H1 (cell line): Measurements from ENCODE around the gene LEMD2. TPM values are rescaled to one million over a fixed set of nuclear protein-coding genes. Genes with fewer than 3 reads are reported as not detected.

Source experiments
- CTCF ChIA-PET: fragments of 300-600 bp; sonication (Branson Sonifier 250); formaldehyde crosslinking; loops from one replicate; lab custom pipeline; 2021; ENCODE audit not compliant: partially characterized antibody; lab: Charles Lee
- POLR2A ChIA-PET: fragments of 300-600 bp; sonication (Branson Sonifier 250); formaldehyde crosslinking; loops from one replicate; lab custom pipeline; 2021; ENCODE audit warnings: inconsistent platforms; ENCODE audit not compliant: partially characterized antibody; lab: Charles Lee
- DNase-seq, 2 experiments: peaks; one replicate each; pipeline versions ENCODE4 v3.0.0 to v3.0.0-alpha.2; 2010 to 2022; ENCODE audit warnings: low spot score in 2 of 2, low read depth in 1 of 2, mixed read lengths in 1 of 2
- FAIRE-seq: peaks from 2 replicates; lab custom pipeline; 2011; peaks lifted over from hg19 to GRCh38; lab: Jason Lieb, UNC
- H2AFZ ChIP-seq: 2 replicates; pipeline ENCODE4 v1.8.1; 2012; ENCODE audit warnings: low read length, inconsistent platforms
- H2AK5ac ChIP-seq: 2 replicates; pipeline ENCODE4 v1.6.1; 2013; ENCODE audit warnings: low read depth, low read length
- H2BK120ac ChIP-seq: replicated peaks from 2 replicates; pipeline ENCODE3; 2013; ENCODE audit warnings: low read depth, low read length, inconsistent platforms
- H2BK12ac ChIP-seq: 2 replicates; pipeline ENCODE4 v1.6.1; 2013; ENCODE audit warnings: low read depth, low read length
- H2BK15ac ChIP-seq: 2 replicates; pipeline ENCODE4 v1.6.1; 2013; ENCODE audit warnings: low read length
- H2BK20ac ChIP-seq: 2 replicates; pipeline ENCODE4 v1.6.1; 2013; ENCODE audit warnings: low read length
- H2BK5ac ChIP-seq: 2 replicates; pipeline ENCODE4 v1.6.1; 2013; ENCODE audit warnings: low read depth, low read length
- H3K14ac ChIP-seq: 2 replicates; pipeline ENCODE4 v1.6.1; 2013; ENCODE audit warnings: inconsistent platforms; ENCODE audit not compliant: insufficient read length
- H3K18ac ChIP-seq: 2 replicates; pipeline ENCODE4 v1.6.1; 2013; ENCODE audit warnings: low read length; ENCODE audit errors: extremely low read depth
- H3K23ac ChIP-seq: 2 replicates; pipeline ENCODE4 v1.6.1; 2013; ENCODE audit warnings: inconsistent platforms; ENCODE audit not compliant: insufficient read length
- H3K23me2 ChIP-seq: 2 replicates; pipeline ENCODE4 v1.6.1; 2013; ENCODE audit warnings: low read depth, low read length
- H3K27ac ChIP-seq: 2 replicates; pipeline ENCODE4 v1.6.1; 2011; ENCODE audit warnings: low read depth, low read length, inconsistent platforms
- H3K27me3 ChIP-seq, 4 experiments: replicated peaks in 1 of 4; 1 replicate in 1 of 4; 2 replicates in 3 of 4; pipeline versions ENCODE4 v1.6.1 to v1.8.1; 2011 to 2013; ENCODE audit warnings: low read length in 3 of 4, mild to moderate bottlenecking in 3 of 4, inconsistent platforms in 2 of 4, mixed read lengths in 2 of 4, moderate library complexity in 1 of 4; ENCODE audit not compliant: control insufficient read depth in 3 of 4, insufficient read depth in 3 of 4; ENCODE audit errors: extremely low read depth in 1 of 4
- H3K36me3 ChIP-seq, 4 experiments: 2 replicates each; pipeline versions ENCODE4 v1.6.1 to v1.8.1; 2011 to 2013; ENCODE audit warnings: mild to moderate bottlenecking in 4 of 4, low read length in 3 of 4, moderate library complexity in 2 of 4, control low read depth in 1 of 4, inconsistent platforms in 1 of 4; ENCODE audit not compliant: insufficient read depth in 4 of 4, control insufficient read depth in 2 of 4
- H3K4ac ChIP-seq: replicated peaks from 2 replicates; pipeline ENCODE3; 2013; ENCODE audit warnings: low read length, low read depth, mixed read lengths, inconsistent platforms; ENCODE audit not compliant: insufficient read length
- H3K4me1 ChIP-seq, 4 experiments: replicated peaks in 1 of 4; 1 replicate in 1 of 4; 2 replicates in 3 of 4; pipeline versions ENCODE4 v1.6.1 to v1.8.1; 2011 to 2013; ENCODE audit warnings: low read length in 3 of 4, inconsistent platforms in 2 of 4, mixed read lengths in 1 of 4; ENCODE audit not compliant: insufficient read depth in 4 of 4, control insufficient read depth in 3 of 4
- H3K4me2 ChIP-seq, 2 experiments: 2 replicates each; pipeline versions ENCODE4 v1.6.1 to v1.8.1; 2011 to 2013; ENCODE audit warnings: low read depth in 2 of 2, low read length in 2 of 2, control low read depth in 1 of 2, inconsistent platforms in 1 of 2, mild to moderate bottlenecking in 1 of 2; ENCODE audit not compliant: insufficient read depth in 1 of 2
- H3K4me3 ChIP-seq, 4 experiments: fragments of 200-600, 300-600 bp in 1 of 4; sonication (generic), shearing (Covaris generic), sonication (Bioruptor Twin) in 1 of 4; 2 replicates each; pipeline versions ENCODE4 v1.5.1 to v1.8.1; 2011 to 2016; ENCODE audit warnings: low read length in 4 of 4, low read depth in 3 of 4, control low read depth in 2 of 4, inconsistent platforms in 2 of 4, mild to moderate bottlenecking in 2 of 4, mixed read lengths in 1 of 4, moderate library complexity in 1 of 4; ENCODE audit not compliant: insufficient read depth in 2 of 4; ENCODE audit errors: extremely low read depth in 1 of 4
- H3K56ac ChIP-seq: replicated peaks from 2 replicates; pipeline ENCODE3; 2013; ENCODE audit warnings: low read depth, mild to moderate bottlenecking, mixed read lengths, low read length, inconsistent platforms; ENCODE audit not compliant: insufficient read length
- H3K79me1 ChIP-seq: 2 replicates; pipeline ENCODE4 v1.6.1; 2013; ENCODE audit warnings: low read depth, low read length, control low read depth
- H3K79me2 ChIP-seq, 2 experiments: 2 replicates each; pipeline versions ENCODE4 v1.6.1 to v1.8.1; 2012 to 2013; ENCODE audit warnings: low read length in 2 of 2, mild to moderate bottlenecking in 2 of 2, inconsistent platforms in 1 of 2; ENCODE audit not compliant: insufficient read depth in 2 of 2, control insufficient read depth in 1 of 2
- H3K9ac ChIP-seq, 4 experiments: replicated peaks in 1 of 4; 1 replicate in 1 of 4; 2 replicates in 3 of 4; pipeline versions ENCODE4 v1.6.1 to v1.8.1; 2011 to 2013; ENCODE audit warnings: low read depth in 3 of 4, low read length in 3 of 4, control low read depth in 2 of 4, mild to moderate bottlenecking in 2 of 4, moderate library complexity in 2 of 4, inconsistent platforms in 1 of 4; ENCODE audit errors: extremely low read depth in 1 of 4
- H3K9me3 ChIP-seq, 2 experiments: 2 replicates each; pipeline versions ENCODE4 v1.6.1 to v1.8.1; 2012 to 2013; ENCODE audit warnings: mild to moderate bottlenecking in 2 of 2, moderate library complexity in 2 of 2, control low read depth in 1 of 2, inconsistent platforms in 1 of 2, low read depth in 1 of 2, low read length in 1 of 2, mixed read lengths in 1 of 2; ENCODE audit not compliant: insufficient read depth in 2 of 2
- H4K20me1 ChIP-seq, 2 experiments: replicated peaks in 1 of 2; 2 replicates each; pipeline versions ENCODE3 to v1.8.1; 2011 to 2013; ENCODE audit warnings: inconsistent platforms in 2 of 2, low read length in 2 of 2, mild to moderate bottlenecking in 1 of 2; ENCODE audit not compliant: insufficient read depth in 2 of 2, control insufficient read depth in 1 of 2
- H4K5ac ChIP-seq: 2 replicates; pipeline ENCODE4 v1.6.1; 2013; ENCODE audit warnings: low read length, low read depth, mixed read lengths, inconsistent platforms; ENCODE audit not compliant: insufficient read length
- H4K8ac ChIP-seq: 2 replicates; pipeline ENCODE4 v1.8.0; 2013; ENCODE audit warnings: mild to moderate bottlenecking, moderate library complexity, low read length, inconsistent platforms; ENCODE audit not compliant: insufficient read depth; ENCODE audit errors: extremely low read depth
- H4K91ac ChIP-seq: replicated peaks from 2 replicates; pipeline ENCODE3; 2013; ENCODE audit warnings: low read length, mixed read lengths, inconsistent platforms; ENCODE audit not compliant: insufficient read length
- CHD2 ChIP-seq: IDR thresholded peaks from 2 replicates; pipeline ENCODE4 v1.6.1; 2012; ENCODE audit warnings: low read length, improper control_type of control experiment
- EGR1 ChIP-seq: IDR thresholded peaks from 2 replicates; pipeline ENCODE4 v1.6.1; 2011; ENCODE audit warnings: low read depth, low read length, borderline replicate concordance
- HDAC2 ChIP-seq, 2 experiments: fragments of 300-600 bp in 1 of 2; sonication (generic) in 1 of 2; IDR thresholded peaks; 2 replicates each; pipeline ENCODE4 v1.6.1; 2011 to 2012; ENCODE audit warnings: low read depth in 2 of 2, low read length in 2 of 2, mild to moderate bottlenecking in 2 of 2, moderate library complexity in 2 of 2, borderline replicate concordance in 1 of 2, inconsistent platforms in 1 of 2
- RBBP5 ChIP-seq: IDR thresholded peaks from 2 replicates; pipeline ENCODE4 v1.7.1; 2012; ENCODE audit warnings: low read depth, mild to moderate bottlenecking, inconsistent platforms, low read length, moderate library complexity, borderline replicate concordance
- SP2 ChIP-seq: IDR thresholded peaks from 2 replicates; pipeline ENCODE4 v1.6.1; 2012; ENCODE audit warnings: mild to moderate bottlenecking, low read length, inconsistent platforms
- SUZ12 ChIP-seq: fragments of 200-600 bp; sonication (generic); IDR thresholded peaks from 2 replicates; pipeline ENCODE4 v1.6.1; 2012; ENCODE audit warnings: mild to moderate bottlenecking, inconsistent platforms, low read length, moderate library complexity, mixed read lengths
- TAF7 ChIP-seq: optimal IDR thresholded peaks from 2 replicates; pipeline ENCODE3; 2011; ENCODE audit warnings: low read depth, mild to moderate bottlenecking, inconsistent platforms, low read length, moderate library complexity, borderline replicate concordance
- WGBS, 2 experiments: shearing (Covaris generic) in 1 of 2; methylation state at CpG; one replicate each; pipeline versions ENCODE4 v1.1.6 to v1.1.7; 2013 to 2015; ENCODE audit warnings: low lambda C conversion rate in 2 of 2, mixed read lengths in 2 of 2, inconsistent platforms in 1 of 2, low coverage in 1 of 2, missing lambda C conversion rate in 1 of 2; ENCODE audit not compliant: insufficient replicate concordance in 2 of 2, insufficient coverage in 1 of 2, insufficient read length in 1 of 2; ENCODE audit errors: extremely low coverage in 1 of 2, missing lambda C conversion rate in 1 of 2; 5-methylcytosine and 5-hydroxymethylcytosine counted together
- polyA plus RNA-seq, 7 experiments: library from polyadenylated mRNA; depleted of rRNA in 3 of 7; stranded (reverse) in 5 of 7; unstranded in 2 of 7; fragments of >200 nt in 5 of 7; fragments of 200-250 nt in 2 of 7; gene quantifications; 1 replicate in 5 of 7; 2 replicates in 1 of 7; 4 replicates in 1 of 7; pipeline versions ENCODE4 v1.2.1 to v1.2.3, GENCODE V29; 2011 to 2013; ENCODE audit warnings: missing spikeins in 2 of 7, mixed read lengths in 2 of 7
- total RNA-seq: library from RNA; stranded (reverse); fragmentation: NEBNext Ultra II Directional; extraction: Animal tissue kit (Norgen Biotek cat#: 25700); gene quantifications from 2 replicates; pipeline ENCODE4 v1.2.1, GENCODE V29; 2021

LEMD2 gene
- total and polyA plus RNA-seq, 2 of the 8 experiments (the other 6 are each of a cell fraction or from before 2014, with no cell fraction given) = 32.7 to 57.3 TPM

DNA sequence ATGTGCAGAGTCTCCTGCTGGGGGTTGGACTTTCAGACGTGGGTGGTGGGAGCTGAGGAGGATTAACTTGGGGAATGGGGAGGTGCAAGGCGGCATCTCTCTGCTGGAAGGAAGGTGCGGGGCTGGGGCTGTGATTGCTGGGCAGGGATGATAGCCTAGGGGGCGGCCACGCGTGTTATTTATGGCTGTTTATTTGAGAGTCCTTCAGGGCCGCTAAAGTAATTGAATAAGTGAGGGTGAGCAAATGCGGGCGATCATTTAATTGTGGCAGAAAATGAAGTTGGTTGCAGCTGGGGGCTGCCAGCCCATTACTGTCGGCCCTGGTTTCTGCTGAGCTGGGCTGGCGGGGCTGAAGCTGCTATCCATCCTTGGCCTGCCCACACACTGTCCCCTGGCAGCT, 34.7 kb downstream of the LEMD2 start:
- Histone ChIP-seq H3K79me1 (no peaks in the 10 kb centered on the region), H3K9me3 (no peaks in the 10 kb centered on the region), H4K8ac (no peak overlapping the region), H3K18ac (no peak overlapping the region), H3K79me2 (no peaks in the 10 kb centered on the region), H3K4me3 (no peak overlapping the region), H3K27ac (no peak overlapping the region), H3K14ac (no peak overlapping the region), H2BK15ac (no peak overlapping the region), H3K4ac (no peak overlapping the region), H2BK120ac (no peak overlapping the region), H3K23me2 (no peaks in the 10 kb centered on the region), H2AFZ (no peak overlapping the region), H3K4me1 (peaks cover 0 to 8% (median 3%) of the 10 kb centered on the region in 4 experiments; a peak in 4 of 7 replicates), H2AK5ac (no peak overlapping the region; the same call in 1 of the 2 replicates), H3K36me3 (no peaks in the 10 kb centered on the region), H3K4me2 (no peak overlapping the region), H4K91ac (no peak overlapping the region), H2BK5ac (no peak overlapping the region), H2BK12ac (no peak overlapping the region), H4K5ac (no peak overlapping the region), H3K9ac (no peak overlapping the region), H2BK20ac (no peak overlapping the region), H4K20me1 (no peaks in the 10 kb centered on the region), H3K23ac (no peak overlapping the region), H3K56ac (no peak overlapping the region), H3K27me3 (no peaks in the 10 kb centered on the region)
- WGBS, 2 experiments = 95% methylated on average over 11 of the region's 11 CpGs; no CpG with 5 or more reads in 1 of the 2 experiments
- no peak for DNase-seq
- CTCF ChIA-PET = interaction anchor here (11.5 to 12.1 kb wide), 3 partner anchors 5 to 19 kb away, joined by 156 to 171 read pairs (median 171); partner anchors contain the start of gene IP6K3
- POLR2A ChIA-PET = interaction anchor here (0.6 to 1.5 kb wide), 3 partner anchors 8 to 18 kb away, joined by 3 to 7 read pairs (median 3); partner anchors contain the start of gene IP6K3
- TF ChIP-seq RBBP5 (no peak), SUZ12 (no peak), CHD2 (no peak), HDAC2 (IDR thresholded peaks at IDR 0.05; ENCODE audit: borderline replicate concordance in 1 of 2, low read depth in 2 of 2, low read length in 2 of 2) (no peak), SP2 (no peak), TAF7 (no peak), EGR1 (no peak)
- no peak for FAIRE-seq
